Measurements from ENCODE around the gene IGSF23. TPM values are rescaled to one million over a fixed set of nuclear protein-coding genes. Genes with fewer than 3 reads are reported as not detected.

IGSF23 gene
- total RNA-seq, 1 donor from 2014 or later = not detected

- FAIRE-seq (no peak), DNase-seq (ENCODE audit: low read depth) (peak; percentile 84)
- Histone ChIP-seq H3K4me3 (ENCODE audit: low read depth, low read length) (no peak overlapping the region), H3K27me3 (ENCODE audit: control insufficient read depth, insufficient read depth, low read length) (no peaks in the 10 kb centered on the region), H3K36me3 (ENCODE audit: control insufficient read depth, insufficient read depth, low read length) (peaks cover 3% of the 10 kb centered on the region)
- TF ChIP-seq CTCF (IDR thresholded peaks at IDR 0.05; ENCODE audit: insufficient read depth, low read length, severe bottlenecking) = no peak
Observed at GRCh38 chr19:44684892-44685863, 71.8 kb downstream of the IGSF23 start.

GRCh38 chr19:44685877-44686276 is 72.5 kb downstream of the IGSF23 start:
- no peak for FAIRE-seq
- H3K4me3 ChIP-seq (ENCODE audit: low read depth, low read length) = no peak overlapping the region
- TF ChIP-seq CTCF (IDR thresholded peaks at IDR 0.05; ENCODE audit: insufficient read depth, low read length, severe bottlenecking) = no peak
- H3K36me3 ChIP-seq (ENCODE audit: control insufficient read depth, insufficient read depth, low read length) = peaks cover 3% of the 10 kb centered on the region
- H3K27me3 ChIP-seq (ENCODE audit: control insufficient read depth, insufficient read depth, low read length) = no peaks in the 10 kb centered on the region
- peak; percentile 50 for DNase-seq (ENCODE audit: low read depth)

Other genes starting within 250 kb of the IGSF23 start
- gene ZNF285, start 212.0 kb upstream of the IGSF23 start, total RNA-seq = 2.2 and 4.5 TPM in 2 replicates
- 10.8 and 19.5 TPM in 2 replicates for gene ZNF229, start 165.1 kb upstream of the IGSF23 start, total RNA-seq
- 3.3 and 11.1 TPM in 2 replicates for gene ZNF180, start 113.0 kb upstream of the IGSF23 start, total RNA-seq
- not detected in 2 replicates for gene CEACAM20, start 83.9 kb upstream of the IGSF23 start, total RNA-seq
- gene PVR, start 30.3 kb downstream of the IGSF23 start, total RNA-seq = 84.6 and 102 TPM in 2 replicates
- gene CEACAM19, start 57.9 kb downstream of the IGSF23 start, total RNA-seq = 0.53 and 2.7 TPM in 2 replicates
- not detected in 2 replicates for gene CEACAM16, start 85.6 kb downstream of the IGSF23 start, total RNA-seq
- gene BCL3, start 135.1 kb downstream of the IGSF23 start, total RNA-seq = 2.1 and 4.7 TPM in 2 replicates
- 65.0 and 73.7 TPM in 2 replicates for gene CBLC, start 164.3 kb downstream of the IGSF23 start, total RNA-seq
- 16.6 and 35.8 TPM in 2 replicates for gene BCAM, start 195.5 kb downstream of the IGSF23 start, total RNA-seq
- gene NECTIN2, start 232.7 kb downstream of the IGSF23 start, total RNA-seq = 30.3 and 66.6 TPM in 2 replicates